ENCODE results near the gene JAM3. TPM values are rescaled to one million over a fixed set of nuclear protein-coding genes. Genes with fewer than 3 reads are reported as not detected.
"Not testable (repeated sequence)": the region's sequence is repeated elsewhere in the genome, so short reads cannot be mapped to it uniquely, and the experiment has no call there.

Gene JAM3
- total RNA-seq, 2 experiments from 2014 or later: 13.5 to 15.3 TPM

GRCh38 chr11:134086376-134086775 is 17.5 kb downstream of the JAM3 start:
- Histone ChIP-seq H3K9me3 (ENCODE audit: control insufficient read depth in 1 of 2, insufficient read depth in 1 of 2, low read length in 2 of 2) (peaks cover 0 to 4% of the 10 kb centered on the region in 2 experiments), H3K27me3 (ENCODE audit: control insufficient read depth in 1 of 2, insufficient read depth in 2 of 2, low read length in 2 of 2) (no peaks in the 10 kb centered on the region), H3K27ac (ENCODE audit: low read depth in 1 of 2, low read length in 2 of 2) (no peak overlapping the region), H3K4me3 (ENCODE audit: low read length) (no peak overlapping the region), H3K36me3 (ENCODE audit: insufficient read depth, low read length) (no peaks in the 10 kb centered on the region), H3K4me1 (ENCODE audit: insufficient read depth, low read length) (no peaks in the 10 kb centered on the region)
- ATAC-seq (ENCODE audit: poor library complexity) (no peak), DNase-seq (no peak)
- TF ChIP-seq, protein P1, sequence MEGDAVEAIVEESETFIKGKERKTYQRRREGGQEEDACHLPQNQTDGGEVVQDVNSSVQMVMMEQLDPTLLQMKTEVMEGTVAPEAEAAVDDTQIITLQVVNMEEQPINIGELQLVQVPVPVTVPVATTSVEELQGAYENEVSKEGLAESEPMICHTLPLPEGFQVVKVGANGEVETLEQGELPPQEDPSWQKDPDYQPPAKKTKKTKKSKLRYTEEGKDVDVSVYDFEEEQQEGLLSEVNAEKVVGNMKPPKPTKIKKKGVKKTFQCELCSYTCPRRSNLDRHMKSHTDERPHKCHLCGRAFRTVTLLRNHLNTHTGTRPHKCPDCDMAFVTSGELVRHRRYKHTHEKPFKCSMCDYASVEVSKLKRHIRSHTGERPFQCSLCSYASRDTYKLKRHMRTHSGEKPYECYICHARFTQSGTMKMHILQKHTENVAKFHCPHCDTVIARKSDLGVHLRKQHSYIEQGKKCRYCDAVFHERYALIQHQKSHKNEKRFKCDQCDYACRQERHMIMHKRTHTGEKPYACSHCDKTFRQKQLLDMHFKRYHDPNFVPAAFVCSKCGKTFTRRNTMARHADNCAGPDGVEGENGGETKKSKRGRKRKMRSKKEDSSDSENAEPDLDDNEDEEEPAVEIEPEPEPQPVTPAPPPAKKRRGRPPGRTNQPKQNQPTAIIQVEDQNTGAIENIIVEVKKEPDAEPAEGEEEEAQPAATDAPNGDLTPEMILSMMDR (IDR thresholded peaks at IDR 0.05): no peak
- intact Hi-C loops (cut with DNase I, micrococcal nuclease): no loop called here
- H3K27me3 Mint-ChIP-seq: no peaks in the 10 kb centered on the region
- ChIA-PET POLR2A (no interaction called here), CTCF (no interaction called here)
- no peak overlapping the region for H3K27ac Mint-ChIP-seq
- H3K9me3 Mint-ChIP-seq: no peaks in the 10 kb centered on the region
- H3K4me1 Mint-ChIP-seq (ENCODE audit: low read depth): no peaks in the 10 kb centered on the region
- H3K36me3 Mint-ChIP-seq (ENCODE audit: low read depth): peaks cover 7% of the 10 kb centered on the region
- H3K4me3 Mint-ChIP-seq: no peak overlapping the region

- H3K4me3 Mint-ChIP-seq; H3K27ac ChIP-seq (ENCODE audit: low read depth in 1 of 2, low read length in 2 of 2); H3K27me3 Mint-ChIP-seq; H3K4me1 Mint-ChIP-seq (ENCODE audit: low read depth); ATAC-seq (ENCODE audit: poor library complexity); H3K4me3 ChIP-seq (ENCODE audit: low read length); H3K36me3 Mint-ChIP-seq (ENCODE audit: low read depth); H3K9me3 Mint-ChIP-seq; intact Hi-C loops (cut with DNase I, micrococcal nuclease); H3K27me3 ChIP-seq (ENCODE audit: control insufficient read depth in 1 of 2, insufficient read depth in 2 of 2, low read length in 2 of 2); CTCF ChIA-PET; DNase-seq; H3K36me3 ChIP-seq (ENCODE audit: insufficient read depth, low read length); H3K9me3 ChIP-seq (ENCODE audit: control insufficient read depth in 1 of 2, insufficient read depth in 1 of 2, low read length in 2 of 2); H3K27ac Mint-ChIP-seq; H3K4me1 ChIP-seq (ENCODE audit: insufficient read depth, low read length): not testable (repeated sequence)
- POLR2A ChIA-PET: interaction anchor here (0.9 kb wide), 1 partner anchor 13 kb away, joined by 3 read pairs; no protein-coding TSS in a partner anchor
These were observed 23.1 kb downstream of the JAM3 start for GRCh38 chr11:134092006-134092405.

DNA sequence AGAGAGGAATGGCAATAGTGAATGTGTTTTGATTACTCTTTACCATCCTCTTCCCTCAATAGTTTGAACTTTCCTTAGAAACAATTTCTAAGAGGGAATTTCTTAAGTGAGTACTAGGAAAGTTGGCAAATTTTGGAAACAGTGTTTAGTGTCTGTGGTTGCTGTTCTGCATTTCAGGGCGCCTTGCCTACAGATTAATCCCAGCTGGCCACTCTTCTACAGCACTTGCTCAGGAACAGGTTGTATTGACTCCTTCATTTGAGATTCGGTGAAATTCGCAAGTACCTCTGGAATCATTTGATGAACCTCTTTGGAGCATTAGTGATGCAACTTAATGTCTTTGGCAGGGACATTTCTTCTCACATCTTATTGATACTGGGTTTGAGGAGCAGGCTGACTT is 28.3 kb downstream of the JAM3 start:
- Histone ChIP-seq H3K4me3 (ENCODE audit: low read length) (no peak overlapping the region), H3K27me3 (ENCODE audit: control insufficient read depth in 1 of 2, insufficient read depth in 2 of 2, low read length in 2 of 2) (no peaks in the 10 kb centered on the region), H3K36me3 (ENCODE audit: insufficient read depth, low read length) (no peaks in the 10 kb centered on the region), H3K27ac (ENCODE audit: low read depth in 1 of 2, low read length in 2 of 2) (no peak overlapping the region), H3K4me1 (ENCODE audit: insufficient read depth, low read length) (no peaks in the 10 kb centered on the region), H3K9me3 (ENCODE audit: control insufficient read depth in 1 of 2, insufficient read depth in 1 of 2, low read length in 2 of 2) (no peaks in the 10 kb centered on the region)
- H3K36me3 Mint-ChIP-seq (ENCODE audit: low read depth): no peaks in the 10 kb centered on the region
- intact Hi-C loops (cut with DNase I, micrococcal nuclease): loop anchor here in 1 of 2 experiments (2.0 kb wide), 1 partner anchor 46 kb away; no protein-coding TSS in a partner anchor
- CTCF ChIA-PET: no interaction called here
- no peaks in the 10 kb centered on the region for H3K4me1 Mint-ChIP-seq (ENCODE audit: low read depth)
- TF ChIP-seq, protein P1 (IDR thresholded peaks at IDR 0.05): no peak
- H3K4me3 Mint-ChIP-seq: no peak overlapping the region
- ATAC-seq (ENCODE audit: poor library complexity) (no peak), DNase-seq (no peak)
- H3K27ac Mint-ChIP-seq: no peak overlapping the region
- no peaks in the 10 kb centered on the region for H3K27me3 Mint-ChIP-seq
- POLR2A ChIA-PET: no interaction called here
- H3K9me3 Mint-ChIP-seq: no peaks in the 10 kb centered on the region

DNA sequence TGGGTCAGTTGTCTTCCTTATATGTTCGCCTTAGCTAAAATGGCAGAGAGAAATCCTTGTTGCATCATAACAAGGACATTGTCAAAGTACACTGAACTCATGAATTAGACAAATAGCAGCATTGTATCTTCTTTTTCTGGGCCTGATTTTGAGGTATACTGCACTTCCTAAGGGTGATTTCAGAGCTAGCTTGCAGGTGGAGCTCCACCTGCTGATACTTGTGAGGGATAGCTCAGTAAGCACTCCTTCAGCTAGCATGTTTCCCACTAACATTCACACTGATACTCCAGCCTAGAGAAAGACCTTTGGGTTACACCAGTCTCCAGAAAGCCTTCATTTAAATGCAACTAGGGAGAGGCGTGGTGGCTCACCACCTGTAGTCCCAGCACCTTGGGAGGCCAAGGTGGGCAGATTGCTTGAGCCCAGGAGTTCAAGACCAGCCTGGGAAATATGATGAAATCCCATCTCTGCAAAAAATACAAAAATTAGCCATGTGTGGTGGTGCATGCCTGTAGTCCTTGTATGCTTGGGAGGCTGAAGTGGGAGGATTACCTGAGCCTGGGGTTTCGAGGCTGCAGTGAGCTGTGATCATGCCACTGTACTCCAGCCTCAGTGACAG is 29.8 kb downstream of the JAM3 start:
- CTCF ChIA-PET: interaction anchor here (1.4 kb wide), 1 partner anchor 48 kb away, joined by 4 read pairs; no protein-coding TSS in a partner anchor
- peak; percentile 49 for ATAC-seq (ENCODE audit: poor library complexity)

More for the DNA sequence above, 29.8 kb downstream of the JAM3 start:
- POLR2A ChIA-PET: interaction anchor here (1.1 to 1.6 kb wide), 2 partner anchors 48 to 171 kb away, joined by 3 to 8 read pairs; no protein-coding TSS in a partner anchor
- H3K27me3 Mint-ChIP-seq: no peaks in the 10 kb centered on the region
- no peaks in the 10 kb centered on the region for H3K27me3 ChIP-seq (ENCODE audit: control insufficient read depth in 1 of 2, insufficient read depth in 2 of 2, low read length in 2 of 2)
- H3K9me3 Mint-ChIP-seq: no peaks in the 10 kb centered on the region
- H3K4me1 ChIP-seq (ENCODE audit: insufficient read depth, low read length): no peaks in the 10 kb centered on the region
- no peaks in the 10 kb centered on the region for H3K36me3 ChIP-seq (ENCODE audit: insufficient read depth, low read length)
- H3K27ac ChIP-seq (ENCODE audit: low read depth in 1 of 2, low read length in 2 of 2): no peak overlapping the region
- H3K4me3 Mint-ChIP-seq: no peak overlapping the region
- no peaks in the 10 kb centered on the region for H3K9me3 ChIP-seq (ENCODE audit: control insufficient read depth in 1 of 2, insufficient read depth in 1 of 2, low read length in 2 of 2)
- intact Hi-C loops (cut with DNase I, micrococcal nuclease): loop anchor here (2.0 kb wide), 2 partner anchors 48 to 172 kb away; no protein-coding TSS in a partner anchor
- no peak overlapping the region for H3K4me3 ChIP-seq (ENCODE audit: low read length)
- H3K27ac Mint-ChIP-seq: no peak overlapping the region
- DNase-seq: peak in 3 of 14 experiments; percentile 15 to 44 (median 28)
- no peaks in the 10 kb centered on the region for H3K4me1 Mint-ChIP-seq (ENCODE audit: low read depth)
- TF ChIP-seq, protein P1 (IDR thresholded peaks at IDR 0.05): no peak
- no peaks in the 10 kb centered on the region for H3K36me3 Mint-ChIP-seq (ENCODE audit: low read depth)
